Pancreas (tissue), 10 donors: ENCODE data around the gene DMAP1. TPM values are rescaled to one million over a fixed set of nuclear protein-coding genes. Genes with fewer than 3 reads are reported as not detected.
A peak's percentile ranks its signal among the peaks of the same experiment; 100 is the strongest.

Experiments
- ATAC-seq, 4 donors: fragments of 200-7000 bp; cut with Tn5 transposase; one replicate each; pipeline versions ENCODE4 v1.8.0 to v1.9.1; 2020; ENCODE audit warnings: mild to moderate bottlenecking in 4 of 4, moderate library complexity in 4 of 4
- DNase-seq, 6 donors: peaks; one replicate each; pipeline ENCODE4 v3.0.0-alpha.2; 2020
- FAIRE-seq: peaks from 2 replicates; lab custom pipeline; 2012; peaks lifted over from hg19 to GRCh38; lab: Jason Lieb, UNC
- H3K27ac ChIP-seq, 4 donors: fragments of 200-600 bp; sonication (generic); 1 replicate in 3 of 4; 2 replicates in 1 of 4; pipeline versions ENCODE4 v1.5.0 to v1.8.0; 2020
- H3K27me3 ChIP-seq, 4 donors: fragments of 200-600 bp; one replicate each; pipeline ENCODE4 v1.8.0; 2021
- H3K36me3 ChIP-seq, 3 donors: fragments of 200-600 bp; sonication (generic) in 1 of 3; one replicate each; pipeline versions ENCODE4 v1.5.0 to v1.8.0; 2020 to 2021
- H3K4me1 ChIP-seq, 3 donors: fragments of 200-600 bp; one replicate each; pipeline ENCODE4 v1.8.0; 2021
- H3K4me3 ChIP-seq, 4 donors: fragments of 200-600 bp; sonication (generic) in 2 of 4; one replicate each; pipeline versions ENCODE4 v1.5.0 to v1.8.0; 2020 to 2021
- H3K9me3 ChIP-seq, 4 donors: fragments of 200-600 bp; one replicate each; pipeline ENCODE4 v1.8.0; 2021
- WGBS, 2 donors: extraction: QIAGEN DNeasy Blood & Tissue Kit; methylation state at CpG; one replicate each; pipeline ENCODE4 v1.1.7; 2013; 5-methylcytosine and 5-hydroxymethylcytosine counted together
- intact Hi-C, 3 donors: fragments of 100-400 bp; cut with DNase I; formaldehyde crosslinking; loops; one replicate each; pipeline versions ENCODE4 v1.11.1 to v1.14.2; 2022
- polyA plus RNA-seq, 2 donors: library from polyadenylated mRNA; stranded (reverse); fragments of 200-250 nt; gene quantifications; one replicate each; pipeline ENCODE4 v1.2.3, GENCODE V29; 2013
- total RNA-seq, 6 donors: library from RNA; stranded (reverse); fragmentation: NEBNext Ultra II Directional in 4 of 6; extraction: Animal tissue kit (Norgen Biotek cat#: 25700) in 4 of 6; gene quantifications; one replicate each; pipeline versions ENCODE4 v1.2.1 to v1.2.4, GENCODE V29; 2021 to 2023
- TF ChIP-seq, protein P1 (sequence below), 4 donors: fragments of 200-600 bp; sonication (generic) in 3 of 4; IDR thresholded peaks; one replicate each; pipeline versions ENCODE4 v1.5.0 to v1.8.0; 2021; ENCODE audit warnings: antibody characterized with exemption in 4 of 4
- donor health status: healthy with polysubstance abuse.
- donor health status: DM: no; HTN: no; CAD: no; lungs with moderate emphysema.
- donor health status: DM: no; HTN: no; CAD: no.
- donor health status: control.
- donor health status: control.
- donor health status: Bipolar disorder and iron deficiency.
- donor health status: DM: yes; HTN: yes; CAD: no.
- donor health status: DM: no; HTN: no; CAD: no.
- donor health status: DM: no; HTN: no; CAD: no.
- donor health status: DM: yes; HTN: yes; CAD: no.

Gene DMAP1
- total and polyA plus RNA-seq, 8 donors: 18.1 to 149 (median 27.8) TPM

DNA sequence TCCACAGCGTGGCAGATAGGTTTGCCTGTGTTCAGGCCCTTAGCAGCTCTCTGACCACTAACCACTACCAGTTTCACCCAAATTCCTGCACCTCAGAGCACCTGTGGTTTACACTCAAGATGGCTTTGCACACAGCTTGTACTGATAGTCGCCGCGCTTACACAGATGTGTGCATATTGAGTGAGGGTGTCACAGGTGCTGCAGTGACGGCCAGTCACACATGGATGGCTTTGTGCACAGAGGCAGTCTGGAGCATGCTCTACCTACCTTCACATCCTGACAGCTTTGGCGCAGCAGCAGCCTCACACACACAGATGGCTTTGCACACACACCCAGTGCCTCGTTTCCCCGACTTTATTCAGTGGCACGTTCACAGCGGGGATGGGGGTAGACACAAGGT lies 7.5 kb downstream of the DMAP1 start:
- WGBS, 2 donors: 84 to 86% methylated on average over 9 to 10 of the region's 10 CpGs
- TF ChIP-seq, protein P1, sequence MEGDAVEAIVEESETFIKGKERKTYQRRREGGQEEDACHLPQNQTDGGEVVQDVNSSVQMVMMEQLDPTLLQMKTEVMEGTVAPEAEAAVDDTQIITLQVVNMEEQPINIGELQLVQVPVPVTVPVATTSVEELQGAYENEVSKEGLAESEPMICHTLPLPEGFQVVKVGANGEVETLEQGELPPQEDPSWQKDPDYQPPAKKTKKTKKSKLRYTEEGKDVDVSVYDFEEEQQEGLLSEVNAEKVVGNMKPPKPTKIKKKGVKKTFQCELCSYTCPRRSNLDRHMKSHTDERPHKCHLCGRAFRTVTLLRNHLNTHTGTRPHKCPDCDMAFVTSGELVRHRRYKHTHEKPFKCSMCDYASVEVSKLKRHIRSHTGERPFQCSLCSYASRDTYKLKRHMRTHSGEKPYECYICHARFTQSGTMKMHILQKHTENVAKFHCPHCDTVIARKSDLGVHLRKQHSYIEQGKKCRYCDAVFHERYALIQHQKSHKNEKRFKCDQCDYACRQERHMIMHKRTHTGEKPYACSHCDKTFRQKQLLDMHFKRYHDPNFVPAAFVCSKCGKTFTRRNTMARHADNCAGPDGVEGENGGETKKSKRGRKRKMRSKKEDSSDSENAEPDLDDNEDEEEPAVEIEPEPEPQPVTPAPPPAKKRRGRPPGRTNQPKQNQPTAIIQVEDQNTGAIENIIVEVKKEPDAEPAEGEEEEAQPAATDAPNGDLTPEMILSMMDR (IDR thresholded peaks at IDR 0.05): no peak
- intact Hi-C loops: no loop called here
- H3K27ac ChIP-seq: no peak overlapping the region
- H3K4me3 ChIP-seq: no peak overlapping the region
- DNase-seq (no peak), FAIRE-seq (no peak), ATAC-seq (no peak)
- peaks cover 5 to 19% (median 10%) of the 10 kb centered on the region in 3 donors for H3K36me3 ChIP-seq
- H3K9me3 ChIP-seq: no peaks in the 10 kb centered on the region
- no peaks in the 10 kb centered on the region for H3K27me3 ChIP-seq
- peaks cover 0 to 5% (median 0%) of the 10 kb centered on the region in 3 donors for H3K4me1 ChIP-seq

DNA sequence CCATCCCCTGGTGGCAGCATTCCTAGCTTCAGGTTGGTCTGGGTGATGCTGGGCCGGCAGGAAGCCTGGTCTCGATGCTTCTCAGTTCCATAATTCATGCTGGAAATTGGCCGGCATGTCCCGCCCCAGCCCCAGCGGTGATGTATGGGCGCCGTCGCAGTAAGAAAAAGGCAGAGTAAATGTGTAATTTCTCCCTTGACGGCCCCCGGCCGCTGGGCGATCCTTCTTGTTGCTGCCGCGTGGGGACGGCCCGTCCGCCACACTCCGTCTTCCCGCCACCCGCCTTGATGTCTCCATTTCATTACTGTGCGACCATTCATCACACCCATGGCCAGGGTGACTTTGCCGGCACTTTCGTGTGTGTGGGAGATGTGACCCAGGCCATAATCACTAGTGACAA lies 8.5 kb downstream of the DMAP1 start:
- DNase-seq (peak in 1 of 6 donors; percentile 43), ATAC-seq (no peak), FAIRE-seq (no peak)
- no peak overlapping the region for H3K27ac ChIP-seq
- WGBS, 2 donors: 88 to 89% methylated on average over 23 of the region's 23 CpGs
- peaks cover 5 to 19% (median 10%) of the 10 kb centered on the region in 3 donors for H3K36me3 ChIP-seq
- intact Hi-C loops: no loop called here
- H3K27me3 ChIP-seq: no peaks in the 10 kb centered on the region
- H3K4me3 ChIP-seq: no peak overlapping the region
- H3K9me3 ChIP-seq: no peaks in the 10 kb centered on the region
- H3K4me1 ChIP-seq: peaks cover 0 to 5% (median 0%) of the 10 kb centered on the region in 3 donors
- TF ChIP-seq, protein P1 (IDR thresholded peaks at IDR 0.05): no peak

DNA sequence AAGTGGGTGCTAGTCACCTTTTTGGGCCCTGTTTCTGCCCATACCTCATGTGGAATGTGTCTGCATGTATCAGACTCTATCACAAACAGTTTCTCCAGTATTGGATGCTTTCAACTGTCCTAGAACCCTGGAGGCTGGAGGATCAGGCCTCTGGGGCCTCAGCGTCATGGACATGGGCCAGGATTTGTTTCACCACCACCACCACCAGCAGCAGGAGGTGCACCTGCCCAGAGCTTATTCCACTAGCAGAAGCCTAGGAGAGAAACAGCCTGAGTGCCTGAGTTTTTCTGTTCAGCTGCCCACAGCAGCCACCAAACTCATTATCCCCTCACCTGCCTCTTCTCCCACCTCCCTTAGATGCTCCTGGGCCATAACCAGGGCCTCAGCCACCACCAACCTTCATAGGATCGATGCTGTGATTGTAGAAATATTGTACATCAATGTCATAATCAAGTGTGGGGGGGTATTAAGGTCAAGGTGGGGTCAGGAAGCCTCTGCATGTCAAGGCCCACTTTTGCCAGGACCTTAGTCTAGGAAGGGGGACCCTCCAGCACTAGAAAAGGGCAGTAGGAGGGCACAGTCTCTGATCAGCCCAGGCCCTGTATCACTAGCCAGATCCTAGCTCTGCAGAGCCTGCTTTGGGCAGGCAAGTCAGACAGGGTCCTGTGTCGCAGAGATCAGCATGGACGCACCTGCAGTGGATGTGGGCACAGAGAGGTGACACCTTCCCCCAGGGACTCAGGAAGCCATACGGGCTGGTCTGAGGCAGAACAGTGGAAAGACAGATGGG lies 9.3 kb downstream of the DMAP1 start:
- TF ChIP-seq, protein P1 (IDR thresholded peaks at IDR 0.05): no peak
- WGBS, 2 donors: 69 to 79% methylated on average over 5 of the region's 5 CpGs

DNA sequence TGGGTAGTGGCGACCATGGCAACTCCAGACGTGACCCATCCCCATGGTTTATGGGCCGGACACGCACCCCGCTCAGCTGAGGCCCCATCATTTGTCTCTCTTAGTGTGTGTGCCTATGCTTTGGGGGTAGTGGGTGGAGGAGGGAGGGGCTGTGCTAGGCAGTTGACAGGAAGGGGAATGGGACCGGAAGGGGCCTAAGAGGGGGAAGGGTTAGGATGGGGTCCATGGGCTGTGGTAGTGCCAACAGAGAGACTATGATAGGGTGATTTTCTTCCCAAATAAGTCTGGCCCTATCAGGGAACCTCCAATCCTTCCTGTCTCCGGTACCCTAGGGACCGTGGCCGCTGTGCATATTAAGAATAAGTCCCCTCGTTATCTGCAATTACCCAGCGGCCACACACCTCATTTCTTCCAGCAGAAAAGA lies 9.9 kb downstream of the DMAP1 start:
- WGBS, 2 donors: 85 to 87% methylated on average over 11 of the region's 11 CpGs
- no peak overlapping the region for H3K27ac ChIP-seq
- no peak for FAIRE-seq
- H3K4me1 ChIP-seq: peaks cover 0 to 1% (median 0%) of the 10 kb centered on the region in 3 donors
- H3K9me3 ChIP-seq: no peaks in the 10 kb centered on the region
- TF ChIP-seq, protein P1 (IDR thresholded peaks at IDR 0.05): no peak
- no peak overlapping the region for H3K4me3 ChIP-seq
- peaks cover 5 to 19% (median 10%) of the 10 kb centered on the region in 3 donors for H3K36me3 ChIP-seq
- no peaks in the 10 kb centered on the region for H3K27me3 ChIP-seq
- intact Hi-C loops: no loop called here
- ATAC-seq: no peak
- no peak for DNase-seq

More for the DNA sequence above, 9.3 kb downstream of the DMAP1 start:
- DNase-seq (peak in 1 of 6 donors; percentile 30), ATAC-seq (no peak), FAIRE-seq (no peak)
- peaks cover 5 to 19% (median 10%) of the 10 kb centered on the region in 3 donors for H3K36me3 ChIP-seq
- H3K27me3 ChIP-seq: no peaks in the 10 kb centered on the region
- no peak overlapping the region for H3K4me3 ChIP-seq
- intact Hi-C loops: no loop called here
- H3K9me3 ChIP-seq: no peaks in the 10 kb centered on the region
- no peak overlapping the region for H3K27ac ChIP-seq
- H3K4me1 ChIP-seq: peaks cover 0 to 5% (median 0%) of the 10 kb centered on the region in 3 donors

DNA sequence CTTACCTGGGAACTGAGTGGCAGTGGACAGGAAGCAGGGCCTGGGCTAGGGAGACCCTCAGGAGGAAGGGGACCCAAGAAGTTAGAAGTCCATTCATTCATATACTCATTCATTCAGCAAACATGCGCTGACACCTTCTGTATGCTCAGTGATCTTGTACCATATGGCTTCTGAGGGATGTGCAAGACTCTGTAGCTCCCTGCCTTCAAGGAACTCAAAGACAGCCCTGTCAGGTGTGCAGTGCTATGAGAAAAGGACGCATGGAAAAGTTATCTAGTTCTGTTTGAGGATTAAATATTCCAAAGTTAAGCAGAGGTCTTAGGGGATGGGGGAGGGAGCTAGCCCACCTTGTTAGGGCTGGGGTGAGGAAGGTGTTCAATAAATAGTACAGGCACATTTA lies 12.5 kb downstream of the DMAP1 start:
- TF ChIP-seq, protein P1 (IDR thresholded peaks at IDR 0.05): no peak
- H3K36me3 ChIP-seq: peaks cover under 1 to 4% (median under 1%) of the 10 kb centered on the region in 3 donors
- WGBS, 2 donors: 84 to 88% methylated on average over 2 of the region's 2 CpGs
- intact Hi-C loops: no loop called here
- no peaks in the 10 kb centered on the region for H3K27me3 ChIP-seq
- H3K27ac ChIP-seq: no peak overlapping the region
- no peak for DNase-seq
- H3K4me3 ChIP-seq: no peak overlapping the region
- ATAC-seq: no peak
- H3K4me1 ChIP-seq: no peaks in the 10 kb centered on the region
- no peaks in the 10 kb centered on the region for H3K9me3 ChIP-seq
- no peak for FAIRE-seq
